BE2C (cell line): Measurements from ENCODE around the gene VRK3.
"Not testable (repeated sequence)": the region's sequence is repeated elsewhere in the genome, so short reads cannot be mapped to it uniquely, and the experiment has no call there.

Experiments used
- DNase-seq: peaks from one replicate; pipeline ENCODE4 v3.0.0-alpha.2; 2020
- H3K27me3 ChIP-seq: fragments of 250-450 bp; sonication (Bioruptor Pico); 2 replicates; pipeline ENCODE4 v1.5.1; 2020; ENCODE audit warnings: mild to moderate bottlenecking
- H3K36me3 ChIP-seq: fragments of 250-450 bp; sonication (Bioruptor Pico); 2 replicates; pipeline ENCODE4 v1.5.1; 2020; ENCODE audit warnings: mild to moderate bottlenecking
- H3K4me1 ChIP-seq: fragments of 250-450 bp; sonication (Bioruptor Pico); 2 replicates; pipeline ENCODE4 v1.5.1; 2020
- H3K4me3 ChIP-seq: 2 replicates; pipeline ENCODE4 v1.5.1; 2011; ENCODE audit warnings: low read depth, low read length
- H3K9me3 ChIP-seq: fragments of 250-450 bp; sonication (Bioruptor Pico); 2 replicates; pipeline ENCODE4 v1.5.1; 2020
- CTCF ChIP-seq: IDR thresholded peaks from 2 replicates; pipeline ENCODE4 v1.5.1; 2012; ENCODE audit warnings: mild to moderate bottlenecking, low read depth, low read length

The VRK3 gene

GRCh38 chr19:50059045-50059444 is 33.9 kb upstream of the VRK3 start:
- no peak overlapping the region for H3K4me3 ChIP-seq

GRCh38 chr19:50058425-50058824 is 33.3 kb upstream of the VRK3 start:
- no peaks in the 10 kb centered on the region for H3K27me3 ChIP-seq
- H3K4me1 ChIP-seq, result no peaks in the 10 kb centered on the region
- H3K9me3 ChIP-seq, result peaks cover 13% of the 10 kb centered on the region
- no peak for TF ChIP-seq CTCF
- DNase-seq, result no peak
- H3K4me3 ChIP-seq, result no peak overlapping the region
- no peaks in the 10 kb centered on the region for H3K36me3 ChIP-seq

More at GRCh38 chr19:50059045-50059444, 33.9 kb upstream of the VRK3 start:
- no peak for DNase-seq
- no peaks in the 10 kb centered on the region for H3K27me3 ChIP-seq
- no peak for TF ChIP-seq CTCF
- no peaks in the 10 kb centered on the region for H3K4me1 ChIP-seq
- H3K9me3 ChIP-seq, result peaks cover 13% of the 10 kb centered on the region
- H3K36me3 ChIP-seq, result no peaks in the 10 kb centered on the region

GRCh38 chr19:50053119-50053518 is 27.9 kb upstream of the VRK3 start:
- no peaks in the 10 kb centered on the region for H3K27me3 ChIP-seq
- H3K9me3 ChIP-seq, result no peaks in the 10 kb centered on the region
- H3K4me3 ChIP-seq, result no peak overlapping the region
- no peaks in the 10 kb centered on the region for H3K4me1 ChIP-seq
- no peak for TF ChIP-seq CTCF
- no peak for DNase-seq
- H3K36me3 ChIP-seq, result peaks cover 2% of the 10 kb centered on the region

GRCh38 chr19:50051964-50052363 is 26.8 kb upstream of the VRK3 start:
- TF ChIP-seq CTCF, result no peak
- Histone ChIP-seq H3K4me3 (no peak overlapping the region), H3K4me1 (no peaks in the 10 kb centered on the region), H3K36me3 (peaks cover 13% of the 10 kb centered on the region), H3K27me3 (no peaks in the 10 kb centered on the region), H3K9me3 (no peaks in the 10 kb centered on the region)
- DNase-seq, result no peak

GRCh38 chr19:50051228-50051895 is 26.2 kb upstream of the VRK3 start:
- DNase-seq, H3K4me1 ChIP-seq, H3K9me3 ChIP-seq, H3K27me3 ChIP-seq: not testable (repeated sequence)
- H3K36me3 ChIP-seq, result peaks cover 19% of the 10 kb centered on the region
- H3K4me3 ChIP-seq, result peak overlapping the region; percentile 82

GRCh38 chr19:50050406-50051227 is 25.4 kb upstream of the VRK3 start:
- Histone ChIP-seq H3K36me3 (peaks cover 27% of the 10 kb centered on the region), H3K27me3 (no peaks in the 10 kb centered on the region), H3K4me1 (no peaks in the 10 kb centered on the region), H3K9me3 (peaks cover under 1% of the 10 kb centered on the region), H3K4me3 (peak overlapping the region; percentile 82)
- peak; percentile 96 for DNase-seq
- TF ChIP-seq CTCF, result no peak
